GM19023 (cell line): ENCODE results near the gene SLC44A3.
"Not testable (repeated sequence)": the region's sequence is repeated elsewhere in the genome, so short reads cannot be mapped to it uniquely, and the experiment has no call there.

Experiments used
- ATAC-seq: cut with Tn5 transposase; IDR thresholded peaks from one replicate; pipeline ENCODE4 v1.9.1; 2021; ENCODE audit warnings: mild to moderate bottlenecking, moderate library complexity; ENCODE audit not compliant: unreplicated experiment

Gene SLC44A3

DNA sequence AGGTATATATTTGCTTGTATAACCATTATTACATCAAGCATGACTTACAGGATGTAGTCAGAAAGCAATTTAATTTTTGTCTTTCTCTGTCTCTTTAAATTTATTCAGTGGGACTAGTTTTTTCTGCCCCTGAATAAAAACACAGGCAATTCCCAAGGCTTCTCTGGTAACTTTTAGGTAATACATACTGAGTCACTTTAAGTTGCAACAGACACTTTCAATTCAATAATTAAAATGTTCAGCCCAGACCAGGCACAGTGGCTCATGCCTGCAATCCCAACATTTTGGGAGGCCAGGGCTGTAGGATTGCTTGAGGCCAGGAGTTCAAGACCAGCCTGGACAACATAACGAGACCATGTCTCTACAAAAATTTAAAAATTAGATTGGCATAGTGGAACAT is 12.3 kb downstream of the SLC44A3 start:
- ATAC-seq = no peak

DNA sequence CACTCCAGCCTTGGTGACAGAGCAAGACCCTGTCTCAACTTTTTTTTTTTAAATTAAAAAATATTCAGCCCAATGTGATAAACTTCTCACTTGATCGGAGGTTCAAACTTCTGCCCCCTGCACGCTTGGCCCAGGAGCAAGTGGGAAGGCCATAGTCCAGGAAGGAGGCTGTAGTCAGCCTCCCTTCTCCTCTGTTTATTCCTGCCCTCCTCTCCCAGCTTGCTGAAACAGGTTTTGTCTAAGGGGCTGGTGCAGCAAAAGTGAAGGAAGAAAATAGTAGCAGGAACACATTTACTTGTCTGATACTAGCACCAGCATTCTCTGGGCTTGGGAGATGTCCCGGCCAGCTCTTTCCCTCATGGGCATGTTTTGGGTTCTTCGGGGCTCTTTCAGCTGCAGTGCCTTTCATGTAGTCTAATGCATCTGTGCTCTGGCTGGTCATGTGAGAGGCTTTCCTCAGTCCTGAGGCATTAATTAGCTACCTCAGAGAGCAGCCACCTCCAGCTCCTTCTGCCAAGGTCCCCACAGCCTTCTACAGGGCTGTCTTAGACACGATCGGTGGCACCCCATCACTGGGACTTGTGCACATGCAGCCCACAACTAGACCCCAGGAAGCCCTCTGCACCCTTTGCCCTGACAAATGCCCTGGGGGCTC is 12.9 kb downstream of the SLC44A3 start:
- ATAC-seq = no peak

DNA sequence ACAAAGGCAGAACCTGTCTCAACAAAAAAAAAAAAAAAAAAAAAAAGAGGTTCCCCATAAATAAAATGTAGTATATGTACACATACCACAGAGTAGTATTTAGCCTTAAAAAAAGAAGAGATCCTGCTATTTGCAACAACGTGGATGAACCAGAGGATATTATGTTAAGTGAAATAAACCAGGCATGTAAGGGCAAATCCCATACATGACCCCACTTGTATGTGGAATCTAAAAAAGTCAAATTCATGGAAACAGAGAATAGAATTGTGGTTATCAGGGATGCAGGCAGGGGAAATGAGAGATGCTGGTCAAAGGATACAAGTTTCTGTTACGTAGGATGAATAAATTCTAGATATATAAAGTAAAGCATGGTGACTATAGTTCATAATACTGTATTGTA is 16.7 kb downstream of the SLC44A3 start:
- no peak for ATAC-seq

DNA sequence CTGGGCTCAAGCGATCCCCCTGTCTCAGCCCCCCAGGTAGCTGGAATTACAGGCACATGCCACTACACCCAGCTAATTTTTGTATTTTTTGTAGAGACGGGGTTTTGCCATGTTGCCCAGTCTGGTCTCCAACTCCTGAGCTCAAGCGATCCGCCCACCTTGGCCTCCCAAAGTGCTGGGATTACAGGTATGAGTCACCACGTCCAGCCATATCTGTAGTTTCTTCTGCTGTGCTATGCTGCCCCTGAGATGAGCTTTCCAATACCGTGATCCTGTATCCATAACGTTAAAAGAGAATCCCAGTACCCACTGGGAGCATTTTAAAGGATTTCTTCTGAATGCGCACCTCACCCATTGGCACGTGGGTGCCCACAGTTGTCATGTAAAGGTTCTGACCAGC is 20.2 kb downstream of the SLC44A3 start:
- not testable (repeated sequence) for ATAC-seq

DNA sequence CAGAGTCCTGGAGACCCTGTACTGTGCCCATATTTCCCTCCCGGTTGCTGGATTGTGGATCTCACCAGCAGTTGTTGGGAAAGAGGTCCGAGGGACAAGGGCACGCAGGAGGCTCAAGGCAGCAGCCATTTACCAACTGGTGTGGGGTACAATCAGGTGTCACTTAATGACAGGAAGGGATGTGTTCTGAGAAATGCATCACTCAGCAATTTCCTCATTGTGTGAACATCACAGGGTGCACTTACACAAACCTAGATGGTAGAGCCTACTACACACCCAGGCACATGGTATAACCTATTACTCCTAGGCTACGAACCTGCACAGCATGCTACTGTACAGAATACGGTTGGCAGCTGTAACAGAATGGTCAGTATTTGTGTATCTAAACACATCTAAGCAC is 20.7 kb downstream of the SLC44A3 start:
- ATAC-seq = no peak

DNA sequence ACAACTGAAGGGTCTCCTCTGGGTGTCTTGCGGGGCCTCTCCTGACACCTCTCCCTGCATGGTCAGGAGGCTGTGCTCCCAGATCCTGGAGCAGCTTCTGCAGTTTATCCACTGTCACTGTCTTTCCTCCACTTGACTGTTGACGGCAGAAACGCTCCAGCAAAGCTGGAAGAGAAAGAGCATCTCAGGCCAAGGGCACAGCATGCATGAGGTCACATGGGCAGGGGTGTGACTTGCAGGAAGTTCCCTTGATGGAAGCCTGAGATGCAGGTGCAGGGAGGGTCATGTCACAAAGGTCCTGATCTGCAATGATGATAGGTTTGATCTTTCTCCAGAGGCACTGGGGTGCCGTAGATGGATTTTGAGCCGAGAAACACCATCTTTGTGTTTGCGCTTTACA is 23.3 kb downstream of the SLC44A3 start:
- ATAC-seq = no peak

DNA sequence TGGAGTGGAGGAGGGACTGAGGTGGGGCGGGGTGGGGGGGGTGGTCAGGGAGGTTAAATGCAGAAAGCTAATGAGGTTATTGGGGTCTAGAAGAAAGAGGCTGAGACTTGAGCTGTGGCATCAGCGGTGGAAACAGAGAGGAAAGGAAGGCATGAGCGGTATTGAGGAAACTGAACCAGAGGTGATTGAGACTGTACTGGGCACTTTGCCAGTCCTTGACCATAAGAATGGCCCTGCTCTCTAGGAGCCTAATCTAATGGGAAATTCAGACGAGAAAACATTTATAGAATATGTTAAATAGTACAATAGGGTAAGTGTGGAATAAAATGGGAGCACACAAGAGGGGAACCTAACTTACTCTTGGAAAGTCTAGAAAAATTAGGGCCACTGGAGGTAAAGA is 23.7 kb downstream of the SLC44A3 start:
- ATAC-seq = no peak

DNA sequence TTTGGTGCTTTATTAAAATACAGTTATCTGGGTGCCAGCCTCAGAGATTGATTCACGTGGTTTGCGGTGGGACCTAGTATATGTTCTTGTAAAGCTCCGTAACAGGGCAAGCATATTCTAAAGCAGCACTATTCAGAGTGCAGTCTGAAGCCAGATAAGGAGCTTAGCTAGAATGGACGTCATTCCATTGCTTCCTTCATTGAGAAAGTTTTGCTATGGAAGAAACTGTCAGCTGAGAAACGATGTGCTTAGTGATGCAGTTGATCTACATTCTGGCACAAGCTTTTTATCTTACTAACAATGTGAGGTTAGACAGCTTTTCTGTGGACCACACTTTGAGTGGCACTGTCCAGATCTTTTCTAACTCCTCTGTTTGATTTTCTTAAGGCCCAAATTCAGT is 26.2 kb downstream of the SLC44A3 start:
- no peak for ATAC-seq

DNA sequence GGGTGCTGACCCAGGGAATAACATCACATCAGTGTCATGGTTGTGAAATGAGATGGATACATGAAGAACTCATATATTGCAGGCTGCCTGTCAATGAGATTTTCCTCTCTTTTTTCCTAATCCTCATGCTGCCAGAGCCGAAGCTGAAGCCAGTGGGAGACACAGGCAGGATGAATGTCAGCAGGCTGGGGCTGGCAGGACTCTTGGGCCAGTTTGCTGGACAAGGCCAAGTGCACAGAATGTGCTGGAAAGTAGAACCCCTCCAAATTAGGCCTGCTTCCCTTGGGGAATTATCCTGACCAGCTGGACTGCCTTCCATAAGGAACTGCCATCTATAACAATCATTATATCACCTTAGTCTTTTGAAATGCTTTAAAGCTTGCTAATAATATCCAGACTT is 31.4 kb downstream of the SLC44A3 start:
- no peak for ATAC-seq

DNA sequence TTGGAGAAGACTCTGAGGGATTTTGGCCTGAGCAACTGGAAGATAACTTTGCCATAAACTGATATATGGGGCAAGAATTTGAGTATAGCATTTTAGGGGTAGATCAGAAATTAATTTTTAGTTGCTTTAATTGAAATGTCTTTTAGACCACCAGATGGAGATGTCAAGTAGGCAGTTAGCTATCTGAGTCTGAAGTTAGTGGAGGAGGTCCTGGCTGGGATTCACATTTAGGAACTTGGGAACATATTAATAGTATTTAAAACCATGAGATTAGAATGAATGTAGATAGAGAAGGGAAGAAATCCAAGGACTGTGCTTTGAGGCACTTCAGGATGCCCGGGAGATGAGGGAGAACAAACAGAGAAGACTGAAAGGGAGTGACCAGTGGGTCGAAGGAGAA is 32.6 kb downstream of the SLC44A3 start:
- ATAC-seq = no peak

DNA sequence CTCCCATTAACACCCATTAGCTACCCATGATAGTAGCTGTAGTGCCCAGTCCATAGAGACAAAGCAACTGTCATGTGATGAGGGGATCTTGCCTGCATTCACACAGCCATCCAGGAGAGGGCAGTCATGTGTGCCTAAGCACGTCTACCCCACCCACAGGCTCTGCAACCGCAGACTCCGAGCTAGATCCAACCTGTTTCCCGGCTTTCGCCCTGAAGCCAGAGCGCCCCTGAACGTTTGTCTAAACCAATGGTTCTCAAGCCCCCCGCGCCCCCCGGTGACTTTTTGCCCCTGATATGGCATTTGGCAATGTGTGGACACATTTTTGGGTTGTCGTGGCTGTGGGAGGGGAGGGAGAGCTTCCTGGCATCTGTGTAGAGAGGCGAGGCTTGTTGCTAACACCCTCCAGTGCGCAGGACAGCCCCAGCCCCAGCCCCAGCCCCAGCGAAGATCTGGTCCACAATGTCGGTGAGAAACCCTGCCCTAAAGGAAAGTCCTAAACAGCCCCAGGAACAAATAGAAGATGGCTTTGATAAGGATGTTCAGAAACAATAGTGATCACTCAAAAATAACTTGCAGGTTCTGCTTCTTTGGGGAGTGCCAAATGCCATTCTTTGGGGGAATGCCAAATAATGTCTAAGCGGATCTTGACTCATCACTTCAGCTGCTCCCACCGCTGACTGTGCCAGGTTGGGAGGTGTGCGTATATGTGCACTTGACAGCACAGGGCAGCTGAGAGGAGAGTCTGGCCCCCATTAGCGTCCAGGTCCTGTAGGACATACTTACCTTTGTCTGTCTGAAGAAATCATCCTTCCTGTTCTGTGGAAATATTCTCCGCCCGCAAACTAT is 34.5 kb downstream of the SLC44A3 start:
- peak; percentile 98 for ATAC-seq

DNA sequence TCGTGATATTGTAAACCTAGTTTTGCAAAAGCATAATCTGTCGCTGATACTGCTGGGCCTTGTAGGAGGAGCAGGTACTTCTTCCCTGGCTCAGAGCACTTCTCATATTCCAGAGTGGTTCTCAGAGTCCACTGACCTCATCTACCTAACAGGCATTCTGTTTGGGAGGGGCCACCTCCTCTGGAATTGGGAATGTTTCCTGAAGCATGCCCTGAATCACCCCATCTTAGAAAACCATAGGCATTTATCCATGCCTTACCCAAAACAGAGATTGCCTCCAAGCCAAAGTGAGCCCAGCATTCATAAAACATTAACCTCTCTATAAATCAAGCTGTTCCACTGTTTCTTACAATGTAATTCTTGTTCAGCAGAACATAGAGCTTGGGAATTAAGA is 35.1 kb downstream of the SLC44A3 start:
- no peak for ATAC-seq

DNA sequence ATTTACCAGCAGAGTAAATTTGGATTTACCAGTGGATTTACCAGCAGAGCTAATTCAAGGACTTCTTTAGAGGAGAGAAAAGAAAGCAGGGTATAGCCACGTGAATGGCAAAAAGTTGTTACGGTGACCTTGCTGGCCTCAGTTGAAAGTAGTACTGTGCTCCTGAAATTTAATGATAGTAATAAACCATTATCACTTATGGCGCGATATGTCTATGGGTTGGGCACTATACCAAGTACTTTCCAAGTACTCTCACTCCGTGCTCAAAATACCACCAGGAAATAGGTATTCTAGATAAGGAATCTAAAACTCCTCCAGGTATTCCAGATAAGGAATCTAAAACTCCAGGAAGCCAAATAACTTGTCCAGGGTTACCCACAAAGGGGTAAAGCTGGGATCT is 35.8 kb downstream of the SLC44A3 start:
- no peak for ATAC-seq

DNA sequence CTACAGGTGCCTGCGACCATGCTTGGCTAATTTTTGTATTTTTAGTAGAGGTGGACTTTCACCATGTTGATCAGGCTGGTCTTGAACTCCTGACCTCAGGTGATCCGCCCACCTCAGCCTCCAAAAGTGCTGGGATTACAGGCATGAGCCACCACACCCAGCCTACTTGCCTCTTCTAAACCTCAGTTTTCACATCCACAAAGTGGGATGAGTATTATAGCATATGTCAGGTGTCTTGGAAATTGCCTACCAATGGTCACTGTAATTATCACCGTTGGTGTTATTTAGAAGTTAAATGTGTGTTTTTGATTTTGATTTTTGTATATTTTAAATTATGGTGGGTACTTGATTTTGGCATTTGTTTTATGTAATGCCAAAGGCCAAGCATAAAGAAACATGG is 36.7 kb downstream of the SLC44A3 start:
- ATAC-seq = no peak

DNA sequence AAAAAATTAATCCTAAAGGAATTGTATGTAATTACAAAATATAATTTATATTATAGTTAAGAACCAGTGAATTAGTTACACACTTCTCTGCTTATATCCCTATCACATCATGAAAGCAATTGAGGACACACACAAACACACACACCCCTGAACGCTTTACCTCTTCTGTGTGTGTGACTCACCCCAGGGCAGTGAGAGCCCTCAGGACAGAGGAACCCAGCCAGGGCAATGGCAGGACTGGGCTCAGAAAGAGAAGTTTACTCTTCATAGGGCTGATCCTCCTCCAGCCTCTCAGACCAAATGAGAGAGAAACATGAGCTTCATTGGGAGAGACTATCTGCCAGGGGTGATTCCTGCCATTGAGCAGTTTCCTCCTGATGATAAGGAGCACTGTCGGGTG is 38.1 kb downstream of the SLC44A3 start:
- no peak for ATAC-seq

DNA sequence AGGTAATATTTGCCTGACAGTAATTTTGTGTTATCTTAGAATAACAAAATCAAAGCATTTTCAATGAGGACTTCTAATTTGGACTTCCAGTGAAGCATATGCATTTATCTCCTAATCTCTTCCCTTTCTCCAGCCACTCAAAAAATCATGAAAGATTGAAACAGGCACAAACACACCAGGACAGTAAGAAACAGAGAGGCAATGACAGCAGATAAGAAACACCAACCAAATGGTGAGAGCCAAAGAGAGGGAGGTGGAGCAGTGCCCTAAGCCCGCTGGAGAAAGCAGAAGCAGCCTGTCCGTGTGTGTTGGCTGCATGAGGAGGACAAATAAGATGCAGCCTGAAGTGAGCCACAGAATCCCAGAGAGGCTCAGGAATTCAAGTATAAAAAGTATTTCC is 39.0 kb downstream of the SLC44A3 start:
- ATAC-seq = no peak

DNA sequence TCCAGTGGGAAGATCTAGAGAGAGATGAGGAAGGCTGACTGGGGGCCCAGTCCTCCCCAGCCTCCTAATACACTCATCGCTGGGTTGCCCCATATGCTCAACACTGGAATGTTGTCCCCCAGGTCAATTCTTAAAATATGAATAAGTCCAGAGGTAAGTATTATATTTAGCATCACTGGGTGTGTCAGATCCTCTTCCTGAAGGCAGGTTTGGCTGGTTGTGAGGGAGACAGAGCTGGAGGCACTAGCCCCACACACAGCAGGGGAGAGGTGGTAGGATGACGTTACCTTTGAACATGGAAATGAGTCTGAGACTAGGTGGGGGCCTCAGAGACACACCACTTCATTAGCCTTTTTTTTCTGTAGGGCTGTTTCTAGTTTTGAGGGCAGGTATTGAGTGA is 42.6 kb downstream of the SLC44A3 start:
- ATAC-seq = no peak

DNA sequence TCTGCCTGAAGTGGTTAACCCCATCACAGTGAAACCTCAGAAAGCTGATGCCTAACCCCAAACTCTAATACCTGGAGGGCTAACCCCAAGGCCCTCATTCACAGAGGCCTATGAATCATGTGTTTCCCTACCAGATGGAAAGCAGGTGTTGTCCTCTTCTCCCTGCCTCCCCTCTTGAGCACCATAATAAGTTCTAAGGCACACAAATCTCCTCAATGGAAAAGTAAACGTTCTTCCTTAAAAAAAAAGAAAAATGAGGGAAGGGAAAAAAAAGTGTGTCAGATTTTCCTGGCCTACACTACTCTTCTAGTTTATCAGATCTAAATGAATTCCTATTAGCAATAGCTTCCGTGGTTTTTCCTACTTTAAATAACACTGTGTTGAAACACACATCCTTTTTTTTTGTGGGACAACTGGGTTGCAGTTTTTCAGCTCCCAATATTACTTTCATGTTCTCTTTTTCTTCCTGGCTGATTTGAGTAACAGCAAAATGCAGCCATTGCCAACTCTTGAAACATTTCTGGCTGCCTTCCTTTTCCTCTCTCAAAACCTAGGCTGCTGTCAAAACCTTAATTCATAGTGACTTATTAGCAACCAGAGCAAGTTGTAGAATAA is 43.2 kb downstream of the SLC44A3 start:
- ATAC-seq = no peak

DNA sequence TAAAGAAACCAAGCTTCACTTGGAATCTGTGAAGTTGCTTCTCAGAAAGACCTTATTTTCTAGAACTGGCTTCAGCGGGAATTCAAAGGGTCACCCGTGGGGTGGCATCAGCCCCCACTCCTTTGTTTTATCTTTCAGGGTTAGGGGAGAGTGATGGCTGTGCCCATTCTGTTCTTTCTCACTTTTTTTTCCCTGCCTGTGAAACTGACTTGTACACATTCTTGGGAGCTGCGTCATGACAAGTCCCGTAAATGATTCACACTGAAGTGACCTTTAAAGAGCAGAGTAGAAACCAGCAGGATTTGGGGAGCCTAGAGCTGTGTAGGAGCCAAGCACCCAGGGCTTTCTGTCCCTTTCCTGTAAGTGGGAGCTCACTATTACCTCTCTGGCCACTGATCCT is 43.8 kb downstream of the SLC44A3 start:
- ATAC-seq = no peak

DNA sequence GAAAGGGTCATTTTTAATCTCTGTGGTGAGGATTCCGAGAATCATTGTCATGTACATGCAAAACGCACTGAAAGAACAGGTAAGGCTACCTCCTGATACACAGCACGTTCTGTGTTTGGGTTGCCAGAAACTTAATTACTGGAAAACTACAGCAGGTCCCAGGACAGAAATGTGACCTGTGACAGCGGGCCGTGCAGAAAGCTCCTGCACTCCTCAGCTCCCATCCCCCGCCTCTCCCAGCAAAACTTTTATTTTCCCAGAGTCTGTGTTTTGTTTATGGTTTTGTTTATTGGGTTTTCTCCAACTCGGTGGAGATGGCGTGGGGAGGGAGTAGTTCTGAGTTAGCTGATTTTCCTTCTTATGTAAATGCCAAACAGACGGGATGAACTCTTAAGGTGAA is 44.7 kb downstream of the SLC44A3 start:
- no peak for ATAC-seq

DNA sequence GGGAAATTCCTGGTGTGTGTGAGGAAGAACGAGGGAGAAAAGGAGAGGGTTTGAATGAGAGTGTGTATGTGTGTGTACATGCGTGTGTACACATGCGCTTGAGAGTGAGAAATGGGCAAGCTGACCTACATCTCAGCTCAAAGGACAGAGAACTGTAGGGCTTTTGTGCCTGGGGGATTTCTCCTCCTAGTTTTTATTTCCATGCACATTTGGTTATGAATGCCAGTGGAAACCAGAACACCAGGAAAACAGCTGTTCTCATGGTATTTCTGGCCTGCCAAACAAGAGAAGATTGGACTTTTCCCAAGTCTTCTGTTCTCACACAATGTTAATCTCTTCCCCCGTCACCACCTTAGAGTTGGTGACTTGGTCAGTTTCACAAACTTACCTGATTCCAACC is 45.2 kb downstream of the SLC44A3 start:
- no peak for ATAC-seq

DNA sequence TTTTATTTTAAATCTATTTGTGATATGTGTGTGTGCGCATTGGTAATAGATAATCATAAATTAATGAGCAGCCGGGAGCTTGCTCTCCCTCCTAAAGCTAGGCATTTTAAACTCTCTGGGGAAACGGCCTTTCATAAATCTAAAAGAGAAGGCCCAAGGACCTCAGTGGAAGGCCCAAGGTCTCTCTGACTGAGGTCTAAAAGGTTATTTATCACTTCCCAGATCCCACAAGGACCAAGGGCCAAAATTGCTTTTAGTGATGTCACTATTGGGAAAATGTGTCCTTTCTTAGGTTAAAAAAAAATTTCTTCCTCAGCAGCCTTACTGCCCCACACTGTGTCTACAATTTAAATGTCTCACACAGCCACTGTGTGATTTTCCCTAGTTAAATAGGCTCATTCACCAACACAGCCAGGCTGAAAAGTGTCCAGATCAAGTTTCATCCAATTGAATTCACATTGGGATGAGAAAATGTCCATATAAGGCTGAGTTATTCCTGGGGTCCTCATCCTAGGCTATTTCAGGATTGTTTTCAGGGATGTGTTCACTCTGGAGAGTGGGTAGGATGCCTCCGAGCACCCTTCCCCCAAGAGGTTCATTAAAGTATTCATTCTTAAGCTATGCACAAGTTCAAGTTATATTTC is 46.1 kb downstream of the SLC44A3 start:
- no peak for ATAC-seq
